HepG2 (cell line): ENCODE data around the gene LEAP2. TPM values are rescaled to one million over a fixed set of nuclear protein-coding genes. Genes with fewer than 3 reads are reported as not detected.
A peak's percentile ranks its signal among the peaks of the same experiment; 100 is the strongest.

Experiments used
- ARNT ChIP-seq: fragments of 450-650 bp; IDR thresholded peaks from 2 replicates; pipeline ENCODE4 v1.6.1; 2017
- ATF6 ChIP-seq: sonication (generic); formaldehyde crosslinking; conservative IDR thresholded peaks from 2 replicates; pipeline ENCODE4 v1.4.0; 2020; ENCODE audit warnings: missing genetic modification reagents
- CBX5 ChIP-seq: sonication (generic); formaldehyde crosslinking; IDR thresholded peaks from 2 replicates; pipeline ENCODE4 v1.4.0; 2020; ENCODE audit warnings: missing genetic modification reagents, borderline replicate concordance
- CHCHD3 ChIP-seq: sonication (generic); formaldehyde crosslinking; IDR thresholded peaks from 2 replicates; pipeline ENCODE4 v1.8.0; 2022; ENCODE audit warnings: mild to moderate bottlenecking, missing genetic modification reagents, moderate library complexity
- DBP ChIP-seq: sonication (generic); formaldehyde crosslinking; IDR thresholded peaks from 2 replicates; pipeline ENCODE4 v1.4.0; 2020; ENCODE audit warnings: missing genetic modification reagents; ENCODE audit errors: not compliant biosample characterization
- EEA1 ChIP-seq: sonication (generic); formaldehyde crosslinking; IDR thresholded peaks from 2 replicates; pipeline ENCODE4 v1.5.1; 2020; ENCODE audit warnings: mild to moderate bottlenecking, missing genetic modification reagents, borderline replicate concordance
- HDAC1 ChIP-seq: sonication (generic); formaldehyde crosslinking; IDR thresholded peaks from 2 replicates; pipeline ENCODE4 v1.5.1; 2020; ENCODE audit warnings: mild to moderate bottlenecking, missing genetic modification reagents
- JDP2 ChIP-seq: sonication (generic); formaldehyde crosslinking; IDR thresholded peaks from 2 replicates; pipeline ENCODE4 v1.8.1; 2022; ENCODE audit warnings: missing genetic modification reagents, borderline replicate concordance
- MAX ChIP-seq: IDR thresholded peaks from 2 replicates; pipeline ENCODE4 v1.6.1; 2012; ENCODE audit warnings: inconsistent platforms
- MED1 ChIP-seq: sonication (generic); formaldehyde crosslinking; IDR thresholded peaks from 2 replicates; pipeline ENCODE4 v1.4.0; 2020; ENCODE audit warnings: missing genetic modification reagents
- MLLT10 ChIP-seq: sonication (generic); formaldehyde crosslinking; IDR thresholded peaks from 2 replicates; pipeline ENCODE4 v1.4.0; 2020; ENCODE audit warnings: missing genetic modification reagents
- MYPOP ChIP-seq: sonication (generic); formaldehyde crosslinking; IDR thresholded peaks from 2 replicates; pipeline ENCODE4 v1.8.1; 2023; ENCODE audit warnings: mild to moderate bottlenecking, moderate library complexity, missing genetic modification reagents
- NFATC3 ChIP-seq: sonication (generic); formaldehyde crosslinking; IDR thresholded peaks from 2 replicates; pipeline ENCODE4 v1.5.1; 2020; ENCODE audit warnings: mild to moderate bottlenecking, missing genetic modification reagents
- NFRKB ChIP-seq: fragments of 450-650 bp; IDR thresholded peaks from 2 replicates; pipeline ENCODE4 v1.6.1; 2017
- ONECUT2 ChIP-seq: sonication (generic); formaldehyde crosslinking; IDR thresholded peaks from 2 replicates; pipeline ENCODE4 v1.4.0; 2020; ENCODE audit warnings: missing genetic modification reagents
- PHF8 ChIP-seq: sonication (generic); formaldehyde crosslinking; IDR thresholded peaks from 2 replicates; pipeline ENCODE4 v1.5.0; 2020; ENCODE audit warnings: missing genetic modification reagents
- SMAD3 ChIP-seq: sonication (generic); formaldehyde crosslinking; IDR thresholded peaks from 2 replicates; pipeline ENCODE4 v1.4.0; 2020; ENCODE audit warnings: missing genetic modification reagents
- ZBTB2 ChIP-seq: sonication (generic); formaldehyde crosslinking; IDR thresholded peaks from 2 replicates; pipeline ENCODE4 v1.8.0; 2022; ENCODE audit warnings: low read depth, missing genetic modification reagents
- ZMYM3 ChIP-seq: sonication (generic); formaldehyde crosslinking; IDR thresholded peaks from 2 replicates; pipeline ENCODE4 v1.5.1; 2020; ENCODE audit warnings: mild to moderate bottlenecking, missing genetic modification reagents
- ZNF232 ChIP-seq: sonication (generic); formaldehyde crosslinking; IDR thresholded peaks from 2 replicates; pipeline ENCODE4 v1.4.0; 2020; ENCODE audit warnings: missing genetic modification reagents, borderline replicate concordance
- ZNF34 ChIP-seq: sonication (generic); formaldehyde crosslinking; IDR thresholded peaks from 2 replicates; pipeline ENCODE4 v1.4.0; 2020; ENCODE audit warnings: mild to moderate bottlenecking, missing genetic modification reagents, borderline replicate concordance
- ZNF501 ChIP-seq: sonication (generic); formaldehyde crosslinking; IDR thresholded peaks from 2 replicates; pipeline ENCODE4 v1.5.1; 2020; ENCODE audit warnings: mild to moderate bottlenecking, moderate library complexity, missing genetic modification reagents
- ZNF546 ChIP-seq: sonication (generic); formaldehyde crosslinking; conservative IDR thresholded peaks from 2 replicates; pipeline ENCODE4 v1.8.1; 2023; ENCODE audit warnings: mild to moderate bottlenecking, missing genetic modification reagents
- ZNF550 ChIP-seq: sonication (generic); formaldehyde crosslinking; IDR thresholded peaks from 2 replicates; pipeline ENCODE4 v1.4.0; 2020; ENCODE audit warnings: mild to moderate bottlenecking, missing genetic modification reagents, borderline replicate concordance
- ZNF558 ChIP-seq: sonication (generic); formaldehyde crosslinking; IDR thresholded peaks from 2 replicates; pipeline ENCODE4 v1.9.0; 2022; ENCODE audit warnings: mild to moderate bottlenecking, missing genetic modification reagents, borderline replicate concordance
- ZNF577 ChIP-seq: sonication (generic); formaldehyde crosslinking; IDR thresholded peaks from 2 replicates; pipeline ENCODE4 v1.4.0; 2020; ENCODE audit warnings: mild to moderate bottlenecking, low read depth, missing genetic modification reagents, borderline replicate concordance
- ZNF598 ChIP-seq: sonication (generic); formaldehyde crosslinking; IDR thresholded peaks from 2 replicates; pipeline ENCODE4 v1.5.1; 2020; ENCODE audit warnings: mild to moderate bottlenecking, missing genetic modification reagents, borderline replicate concordance
- ZNF644 ChIP-seq: IDR thresholded peaks from 2 replicates; pipeline ENCODE4 v1.6.1; 2016; ENCODE audit warnings: low read depth
- polyA plus RNA-seq, 8 experiments: library from polyadenylated mRNA; depleted of rRNA in 3 of 8; stranded (reverse) in 7 of 8; unstranded in 1 of 8; fragments of >200 nt; fragmentation: Illumina TruSeq in 4 of 8; extraction: Trizol in 4 of 8; gene quantifications; 2 replicates each; pipeline versions ENCODE4 v1.2.1 to v1.2.3, GENCODE V29; 2011 to 2016; ENCODE audit warnings: low read depth in 4 of 8, missing spikeins in 1 of 8, mixed read lengths in 1 of 8; ENCODE audit not compliant: insufficient read depth in 1 of 8
- total RNA-seq, 5 experiments: library from RNA; depleted of rRNA; stranded (reverse); fragments of >200 nt; fragmentation: Illumina TruSeq; extraction: Trizol; gene quantifications; 2 replicates each; pipeline ENCODE4 v1.2.3, GENCODE V29; 2016; ENCODE audit warnings: low read depth in 1 of 5

The LEAP2 gene
- total and polyA plus RNA-seq, 2 of the 13 experiments (the other 11 are each of a cell fraction or from before 2014, with no cell fraction given), result 23.9 to 51.9 TPM

- peak; percentile 46; the same call in 1 of the 2 replicates for TF ChIP-seq ZNF598 (CRISPR knock-in tag)
- TF ChIP-seq SMAD3 (CRISPR knock-in tag), result 0 out of 2 replicates have a peak, but pooled peaks have one; percentile 6
- TF ChIP-seq ZNF232 (CRISPR knock-in tag), result 0 out of 2 replicates have a peak, but pooled peaks have one; percentile 36
- TF ChIP-seq ATF6, result no peak
- TF ChIP-seq MLLT10 (CRISPR knock-in tag), result no peak
- TF ChIP-seq ZMYM3 (CRISPR knock-in tag), result no peak
- no peak for TF ChIP-seq HDAC1 (CRISPR knock-in tag)
- no peak for TF ChIP-seq ZNF550 (CRISPR knock-in tag)
- TF ChIP-seq NFATC3 (CRISPR knock-in tag), result no peak
- TF ChIP-seq ONECUT2 (CRISPR knock-in tag), result no peak
- no peak for TF ChIP-seq JDP2 (CRISPR knock-in tag)
- no peak for TF ChIP-seq ZNF558 (CRISPR knock-in tag)
- no peak for TF ChIP-seq DBP (CRISPR knock-in tag)
- no peak for TF ChIP-seq ARNT
- TF ChIP-seq EEA1 (CRISPR knock-in tag), result no peak
- 0 out of 2 replicates have a peak, but pooled peaks have one; percentile 12 for TF ChIP-seq ZBTB2 (CRISPR knock-in tag)
- TF ChIP-seq ZNF577, result 0 out of 2 replicates have a peak, but pooled peaks have one; percentile 15
- TF ChIP-seq PHF8 (CRISPR knock-in tag), result no peak
- peak; percentile 40; the same call in 1 of the 2 replicates for TF ChIP-seq ZNF501 (CRISPR knock-in tag)
- no peak for TF ChIP-seq ZNF34
- TF ChIP-seq CBX5 (CRISPR knock-in tag), result no peak
- TF ChIP-seq MYPOP, result 0 out of 2 replicates have a peak, but pooled peaks have one; percentile 12
- TF ChIP-seq ZNF644 (CRISPR knock-in tag), result no peak
- TF ChIP-seq MAX, result no peak
- TF ChIP-seq NFRKB, result no peak
- TF ChIP-seq CHCHD3 (CRISPR knock-in tag), result no peak
- TF ChIP-seq MED1, result no peak
- TF ChIP-seq ZNF546 (CRISPR knock-in tag), result 0 out of 2 replicates have a peak, but pooled peaks have one; percentile 14
Observed at GRCh38 chr5:132873930-132874271, 433 bp downstream of the LEAP2 start (continued).
